ENCODE results near the gene ACAA2.

Gene ACAA2

DNA sequence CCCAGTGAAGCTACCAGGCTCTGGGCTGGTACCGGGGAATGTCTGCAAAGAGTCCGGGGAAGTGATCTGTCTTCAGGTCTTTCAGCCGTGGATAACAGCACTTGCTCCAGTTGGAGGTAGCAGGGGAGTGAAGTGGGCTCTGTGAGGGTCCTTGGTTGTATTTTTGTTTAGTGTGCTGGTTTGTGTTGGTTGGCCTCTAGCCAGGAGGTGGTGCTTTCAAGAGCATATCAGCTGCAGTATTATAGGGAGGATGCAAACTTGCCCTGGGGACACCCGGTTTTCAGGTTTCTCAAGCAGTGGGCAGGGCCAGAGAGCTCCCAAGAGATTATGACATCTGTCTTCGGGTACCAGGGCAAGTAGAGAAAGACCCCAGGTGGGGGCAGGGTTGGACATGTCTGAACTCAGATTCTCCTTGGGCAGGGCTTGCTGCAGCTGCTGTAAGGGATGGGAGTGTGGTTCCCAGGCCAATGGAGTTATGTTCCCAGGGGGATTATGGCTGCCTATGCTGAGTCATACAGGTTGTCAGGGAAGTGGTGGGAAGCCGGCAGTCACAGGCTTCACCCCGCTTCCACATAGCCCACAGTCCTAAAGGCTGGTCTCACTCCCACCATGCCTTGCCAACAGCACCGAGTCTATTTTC lies 34.4 kb downstream of the ACAA2 start:
- no peaks in the 10 kb centered on the region for H4K20me1 ChIP-seq (ENCODE audit: insufficient read depth)
- H3K4me3 ChIP-seq (IDR thresholded peaks at IDR 0.05; ENCODE audit: insufficient read depth, low read depth, low read length): no peak overlapping the region
- no peaks in the 10 kb centered on the region for H3K36me3 ChIP-seq (ENCODE audit: insufficient read depth)
- no peaks in the 10 kb centered on the region for H3K79me2 ChIP-seq (ENCODE audit: insufficient read depth, low read depth)
- TF ChIP-seq, protein P1, sequence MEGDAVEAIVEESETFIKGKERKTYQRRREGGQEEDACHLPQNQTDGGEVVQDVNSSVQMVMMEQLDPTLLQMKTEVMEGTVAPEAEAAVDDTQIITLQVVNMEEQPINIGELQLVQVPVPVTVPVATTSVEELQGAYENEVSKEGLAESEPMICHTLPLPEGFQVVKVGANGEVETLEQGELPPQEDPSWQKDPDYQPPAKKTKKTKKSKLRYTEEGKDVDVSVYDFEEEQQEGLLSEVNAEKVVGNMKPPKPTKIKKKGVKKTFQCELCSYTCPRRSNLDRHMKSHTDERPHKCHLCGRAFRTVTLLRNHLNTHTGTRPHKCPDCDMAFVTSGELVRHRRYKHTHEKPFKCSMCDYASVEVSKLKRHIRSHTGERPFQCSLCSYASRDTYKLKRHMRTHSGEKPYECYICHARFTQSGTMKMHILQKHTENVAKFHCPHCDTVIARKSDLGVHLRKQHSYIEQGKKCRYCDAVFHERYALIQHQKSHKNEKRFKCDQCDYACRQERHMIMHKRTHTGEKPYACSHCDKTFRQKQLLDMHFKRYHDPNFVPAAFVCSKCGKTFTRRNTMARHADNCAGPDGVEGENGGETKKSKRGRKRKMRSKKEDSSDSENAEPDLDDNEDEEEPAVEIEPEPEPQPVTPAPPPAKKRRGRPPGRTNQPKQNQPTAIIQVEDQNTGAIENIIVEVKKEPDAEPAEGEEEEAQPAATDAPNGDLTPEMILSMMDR (conservative IDR thresholded peaks at IDR 0.05; ENCODE audit: low read depth, low read length): no peak
- no peaks in the 10 kb centered on the region for H3K27me3 ChIP-seq (ENCODE audit: insufficient read depth, low read depth)
- no peaks in the 10 kb centered on the region for H3K4me1 ChIP-seq (ENCODE audit: low read depth, poor library complexity, severe bottlenecking)
- no peak overlapping the region for H3K4me2 ChIP-seq
- no peak overlapping the region for H3K9ac ChIP-seq
- no peak overlapping the region for H3K27ac ChIP-seq
- no peak overlapping the region for H2AFZ ChIP-seq (ENCODE audit: low read depth)

DNA sequence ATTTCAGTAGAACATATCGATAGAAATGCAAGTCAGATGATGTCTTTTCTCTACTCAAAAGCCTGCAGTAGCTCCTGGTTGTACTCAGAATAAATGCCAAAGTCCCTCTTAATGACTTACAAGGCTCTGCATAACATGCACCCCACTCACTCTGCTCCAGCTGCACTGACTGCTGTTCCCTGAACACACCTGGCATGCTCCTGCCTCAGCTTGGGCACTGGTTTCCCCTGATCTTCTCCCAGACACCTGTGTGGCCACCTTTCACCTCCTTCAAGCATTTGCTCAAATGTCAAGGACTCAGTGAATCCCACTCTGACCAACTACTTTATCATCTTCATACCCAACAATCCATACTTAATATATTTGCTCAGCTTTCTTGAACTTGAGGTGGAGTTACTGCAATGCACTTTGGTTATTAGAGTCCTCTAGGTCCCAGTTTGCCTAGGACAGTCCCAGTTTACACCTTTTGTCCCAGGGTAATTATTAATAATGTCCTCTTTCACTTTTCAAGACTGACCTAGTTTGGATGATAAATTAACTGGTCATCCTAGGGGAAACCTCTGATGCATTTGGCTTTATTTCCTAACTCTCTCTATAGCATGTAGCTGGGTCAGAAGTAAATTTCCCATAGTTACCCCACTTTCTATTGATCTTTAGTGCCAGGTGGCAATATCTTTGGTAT lies 44.1 kb downstream of the ACAA2 start:
- Histone ChIP-seq H3K4me2 (no peak overlapping the region), H4K20me1 (ENCODE audit: insufficient read depth) (no peaks in the 10 kb centered on the region), H3K4me1 (ENCODE audit: low read depth, poor library complexity, severe bottlenecking) (no peaks in the 10 kb centered on the region), H3K9ac (no peak overlapping the region), H3K4me3 (IDR thresholded peaks at IDR 0.05; ENCODE audit: insufficient read depth, low read depth, low read length) (no peak overlapping the region), H3K27ac (no peak overlapping the region), H3K79me2 (ENCODE audit: insufficient read depth, low read depth) (no peaks in the 10 kb centered on the region), H3K36me3 (ENCODE audit: insufficient read depth) (no peaks in the 10 kb centered on the region), H2AFZ (ENCODE audit: low read depth) (no peak overlapping the region), H3K27me3 (ENCODE audit: insufficient read depth, low read depth) (no peaks in the 10 kb centered on the region)
- TF ChIP-seq, protein P1 (conservative IDR thresholded peaks at IDR 0.05; ENCODE audit: low read depth, low read length): no peak

DNA sequence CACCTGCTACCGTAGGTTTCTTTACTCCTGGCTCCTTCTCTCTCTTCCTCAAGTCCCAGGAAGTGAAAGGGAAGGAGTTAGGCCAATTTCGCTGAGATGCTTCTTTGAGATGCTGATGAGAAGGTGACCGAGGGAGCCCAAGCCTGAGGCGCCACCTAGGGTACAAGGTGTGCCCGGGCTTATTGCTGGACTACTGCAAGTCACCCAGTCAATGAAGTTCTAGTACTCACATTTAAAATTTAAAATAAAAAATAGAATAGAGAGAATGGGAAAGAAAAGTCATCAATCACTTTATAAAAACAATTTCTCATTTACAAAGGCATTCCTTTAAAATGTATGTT lies 45.3 kb downstream of the ACAA2 start:
- Histone ChIP-seq H3K4me1 (ENCODE audit: low read depth, poor library complexity, severe bottlenecking) (no peaks in the 10 kb centered on the region), H2AFZ (ENCODE audit: low read depth) (no peak overlapping the region), H3K9ac (no peak overlapping the region), H3K79me2 (ENCODE audit: insufficient read depth, low read depth) (no peaks in the 10 kb centered on the region), H4K20me1 (ENCODE audit: insufficient read depth) (no peaks in the 10 kb centered on the region), H3K27me3 (ENCODE audit: insufficient read depth, low read depth) (no peaks in the 10 kb centered on the region), H3K36me3 (ENCODE audit: insufficient read depth) (no peaks in the 10 kb centered on the region), H3K27ac (no peak overlapping the region), H3K4me2 (no peak overlapping the region), H3K4me3 (IDR thresholded peaks at IDR 0.05; ENCODE audit: insufficient read depth, low read depth, low read length) (no peak overlapping the region)
- TF ChIP-seq, protein P1 (conservative IDR thresholded peaks at IDR 0.05; ENCODE audit: low read depth, low read length): peak; percentile 51

DNA sequence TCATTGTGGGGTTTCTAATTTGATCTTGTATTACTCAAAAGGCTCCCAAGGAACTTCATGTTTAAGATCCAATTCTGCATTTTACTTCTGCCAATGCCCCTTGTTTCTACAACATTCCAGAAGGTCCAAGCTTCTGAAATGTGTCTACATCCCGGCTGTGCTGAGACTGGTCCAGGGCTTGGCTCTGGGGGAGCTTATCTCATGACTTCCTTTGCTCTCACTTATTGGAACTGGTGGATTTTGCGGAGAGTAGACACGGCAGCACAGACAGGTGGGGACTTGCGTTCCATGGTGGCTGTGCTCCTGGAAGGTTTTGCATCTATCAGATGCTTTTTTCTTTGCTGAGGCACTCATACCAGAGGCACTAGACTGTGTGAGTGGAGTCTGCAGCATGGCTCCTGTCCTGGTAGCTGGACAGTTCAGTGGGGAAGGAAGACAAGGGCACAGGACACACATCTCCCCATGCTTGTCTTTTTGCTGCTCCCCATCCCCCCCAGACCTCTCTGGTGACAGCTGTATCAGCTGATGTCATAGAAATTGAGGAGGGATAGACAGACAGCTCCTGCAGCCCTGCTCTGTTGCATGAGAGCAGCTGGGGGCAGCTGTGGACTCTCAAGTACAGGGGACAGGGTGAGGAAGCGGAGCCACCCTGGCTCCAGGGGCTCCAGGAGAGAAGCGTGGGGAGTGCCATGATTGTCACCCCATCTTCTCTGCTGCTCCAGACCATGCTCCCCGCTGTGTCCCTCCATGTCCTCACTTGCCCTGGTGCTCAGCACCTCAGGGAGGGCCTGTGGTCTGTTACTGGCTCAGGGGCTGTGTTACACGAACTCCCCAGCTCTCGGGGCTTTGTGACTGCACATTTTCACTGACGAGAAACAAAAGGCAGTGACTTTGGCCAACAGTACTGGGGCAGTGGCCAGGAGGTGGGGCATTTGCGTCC lies 46.0 kb downstream of the ACAA2 start:
- H4K20me1 ChIP-seq (ENCODE audit: insufficient read depth): no peaks in the 10 kb centered on the region
- H3K9ac ChIP-seq: no peak overlapping the region
- H3K4me2 ChIP-seq: no peak overlapping the region
- no peak overlapping the region for H3K27ac ChIP-seq
- no peaks in the 10 kb centered on the region for H3K4me1 ChIP-seq (ENCODE audit: low read depth, poor library complexity, severe bottlenecking)
- H2AFZ ChIP-seq (ENCODE audit: low read depth): no peak overlapping the region
- no peaks in the 10 kb centered on the region for H3K79me2 ChIP-seq (ENCODE audit: insufficient read depth, low read depth)
- TF ChIP-seq, protein P1 (conservative IDR thresholded peaks at IDR 0.05; ENCODE audit: low read depth, low read length): no peak
- H3K4me3 ChIP-seq (IDR thresholded peaks at IDR 0.05; ENCODE audit: insufficient read depth, low read depth, low read length): no peak overlapping the region
- no peaks in the 10 kb centered on the region for H3K36me3 ChIP-seq (ENCODE audit: insufficient read depth)
- no peaks in the 10 kb centered on the region for H3K27me3 ChIP-seq (ENCODE audit: insufficient read depth, low read depth)

Measured in KMS-11 (cell line).